ENCODE results near the gene DCBLD1. TPM values are rescaled to one million over a fixed set of nuclear protein-coding genes. Genes with fewer than 3 reads are reported as not detected.

DCBLD1 gene
- total RNA-seq, 1 donor, result 29.7 TPM

- peaks cover 31% of the 10 kb centered on the region for H3K36me3 ChIP-seq (ENCODE audit: insufficient read depth, low read length)
- no peaks in the 10 kb centered on the region for H3K27me3 ChIP-seq (ENCODE audit: insufficient read depth, low read length)
- no peak for DNase-seq (ENCODE audit: insufficient read length, low spot score, missing footprints)
- peaks cover 7% of the 10 kb centered on the region for H3K4me1 ChIP-seq (ENCODE audit: insufficient read depth, low read length)
- peaks cover 95% of the 10 kb centered on the region for H3K79me2 ChIP-seq (ENCODE audit: insufficient read depth, low read length)
- no peak overlapping the region for H3K4me2 ChIP-seq (ENCODE audit: insufficient read depth, low read length)
- no peak overlapping the region for H3K4me3 ChIP-seq (ENCODE audit: insufficient read depth, low read length)
- H2AFZ ChIP-seq (ENCODE audit: low read length), result no peak overlapping the region
- no peak for TF ChIP-seq CTCF (IDR thresholded peaks at IDR 0.05; ENCODE audit: extremely low read depth, low read depth, low read length)
- no peaks in the 10 kb centered on the region for H3K9me3 ChIP-seq (ENCODE audit: low read depth, low read length)
- H3K27ac ChIP-seq (ENCODE audit: low read depth, low read length), result no peak overlapping the region
- H4K20me1 ChIP-seq (ENCODE audit: insufficient read depth, low read length), result peaks cover 70% of the 10 kb centered on the region
These were observed 115.3 kb downstream of the DCBLD1 start for GRCh38 chr6:117597755-117598154.

Small RNAs within 50 kb of the gene (small RNA-seq; reads per million reads assigned to genes)
- gene RNU6-253P, result not detected

Other genes starting within 250 kb of the DCBLD1 start
- gene VGLL2, start 217.1 kb upstream of the DCBLD1 start, total RNA-seq, result not detected in 2 replicates
- gene ROS1, start 56.7 kb upstream of the DCBLD1 start, total RNA-seq, result 0.59 and 1.4 TPM in 2 replicates
- 41.8 and 49.6 TPM in 2 replicates for gene GOPC, start 119.8 kb downstream of the DCBLD1 start, total RNA-seq
- 17.7 and 19.2 TPM in 2 replicates for gene NUS1, start 192.8 kb downstream of the DCBLD1 start, total RNA-seq

All from osteoblast (primary cell).